Hepatocyte (in vitro differentiated cells): ENCODE measurements around the gene ASGR2. TPM values are rescaled to one million over a fixed set of nuclear protein-coding genes. Genes with fewer than 3 reads are reported as not detected.
"Not testable (repeated sequence)": the region's sequence is repeated elsewhere in the genome, so short reads cannot be mapped to it uniquely, and the experiment has no call there.

Source experiments
- DNase-seq: peaks from one replicate; pipeline ENCODE4 v3.0.0-alpha.2; 2016; ENCODE audit warnings: low spot score
- H2AFZ ChIP-seq: fragments of 200-600 bp; sonication (generic); 2 replicates; pipeline ENCODE4 v1.6.0; 2016; ENCODE audit warnings: antibody characterized with exemption, mild to moderate bottlenecking
- H3K27ac ChIP-seq: fragments of 200-600 bp; sonication (generic); 2 replicates; pipeline ENCODE4 v1.5.1; 2016; ENCODE audit warnings: mild to moderate bottlenecking
- H3K27me3 ChIP-seq: fragments of 200-600 bp; sonication (generic); 2 replicates; pipeline ENCODE4 v1.6.1; 2016
- H3K36me3 ChIP-seq: fragments of 200-600 bp; sonication (generic); replicated peaks from 2 replicates; pipeline ENCODE4 v1.5.1; 2016; ENCODE audit warnings: low read depth; ENCODE audit not compliant: insufficient read depth
- H3K4me1 ChIP-seq: fragments of 200-600 bp; sonication (generic); 2 replicates; pipeline ENCODE4 v1.5.1; 2016; ENCODE audit warnings: mild to moderate bottlenecking, moderate library complexity; ENCODE audit not compliant: insufficient read depth
- H3K4me2 ChIP-seq: fragments of 200-600 bp; sonication (generic); 2 replicates; pipeline ENCODE4 v1.6.0; 2016
- H3K4me3 ChIP-seq: fragments of 200-600 bp; sonication (generic); 2 replicates; pipeline ENCODE4 v1.5.1; 2016; ENCODE audit warnings: mild to moderate bottlenecking
- H3K79me2 ChIP-seq: fragments of 200-600 bp; sonication (generic); 2 replicates; pipeline ENCODE4 v1.6.0; 2017; ENCODE audit warnings: mild to moderate bottlenecking
- H3K9me2 ChIP-seq: fragments of 200-600 bp; sonication (generic); replicated peaks from 2 replicates; pipeline ENCODE4 v1.6.0; 2017; ENCODE audit warnings: mild to moderate bottlenecking; ENCODE audit not compliant: insufficient read depth
- H3K9me3 ChIP-seq: fragments of 200-600 bp; sonication (generic); 2 replicates; pipeline ENCODE4 v1.5.1; 2016; ENCODE audit warnings: low read depth, mild to moderate bottlenecking
- H4K20me1 ChIP-seq: fragments of 200-600 bp; sonication (generic); 2 replicates; pipeline ENCODE4 v1.6.0; 2016; ENCODE audit warnings: mild to moderate bottlenecking; ENCODE audit not compliant: insufficient read depth, poor library complexity, severe bottlenecking
- EZH2 ChIP-seq: fragments of 200-600 bp; sonication (generic); IDR thresholded peaks from 2 replicates; pipeline ENCODE4 v1.6.1; 2016; ENCODE audit warnings: antibody characterized with exemption, mild to moderate bottlenecking, borderline replicate concordance
- EZH2phosphoT487 ChIP-seq: fragments of 200-600 bp; sonication (generic); IDR thresholded peaks from one replicate; pipeline ENCODE4 v1.6.1; 2018; ENCODE audit warnings: antibody characterized with exemption, mild to moderate bottlenecking, low read depth, moderate library complexity; ENCODE audit not compliant: unreplicated experiment, severe bottlenecking
- WGBS: methylation state at CpG from one replicate; pipeline ENCODE4 v1.1.6; 2016; ENCODE audit warnings: low lambda C conversion rate; ENCODE audit errors: missing lambda C conversion rate; 5-methylcytosine and 5-hydroxymethylcytosine counted together
- polyA plus RNA-seq: library from polyadenylated mRNA; unstranded; fragments of >200 nt; fragmentation: Nextera tagmentation; extraction: Ambion mirVana; gene quantifications from 2 replicates; pipeline ENCODE4 v1.2.1, GENCODE V29; 2016
- total RNA-seq: library from RNA; depleted of rRNA; stranded (reverse); fragments of >200 nt; gene quantifications from 2 replicates; pipeline ENCODE4 v1.2.3, GENCODE V29; 2014
- TF ChIP-seq, protein P1 (sequence below): fragments of 200-600 bp; sonication (generic); IDR thresholded peaks from 2 replicates; pipeline ENCODE4 v1.5.1; 2016; ENCODE audit warnings: antibody characterized with exemption, mild to moderate bottlenecking; ENCODE audit not compliant: poor library complexity

Gene ASGR2
- total and polyA plus RNA-seq, 2 experiments from 2014 or later, result 65.5 to 90.6 TPM

DNA sequence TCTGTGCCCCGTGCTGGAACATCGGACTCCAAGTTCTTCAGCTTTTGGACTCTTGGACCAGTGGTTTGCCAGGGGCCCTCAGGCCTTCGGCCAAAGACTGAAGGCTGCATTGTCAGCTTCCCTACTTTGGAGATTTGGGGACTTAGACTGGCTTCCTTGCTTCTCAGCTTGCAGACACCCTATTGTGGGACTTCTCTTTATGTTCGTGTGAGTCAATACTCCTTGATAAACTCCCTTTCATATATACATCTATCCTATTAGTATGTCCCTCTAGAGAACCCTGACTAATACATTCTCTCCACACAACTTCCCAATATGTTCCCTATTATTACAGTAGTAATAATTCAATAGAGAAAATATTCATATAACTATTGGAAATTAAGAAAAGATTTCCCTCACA is 9.2 kb upstream of the ASGR2 start:
- H3K9me2 ChIP-seq, result no peaks in the 10 kb centered on the region
- H3K4me3 ChIP-seq, result no peak overlapping the region
- H4K20me1 ChIP-seq, result no peaks in the 10 kb centered on the region
- no peaks in the 10 kb centered on the region for H3K9me3 ChIP-seq
- H3K27ac ChIP-seq, result no peak overlapping the region
- no peaks in the 10 kb centered on the region for H3K4me1 ChIP-seq
- DNase-seq, result no peak
- H3K36me3 ChIP-seq, result no peaks in the 10 kb centered on the region
- WGBS, result 88% methylated on average over 4 of the region's 4 CpGs
- H2AFZ ChIP-seq, result no peak overlapping the region
- no peaks in the 10 kb centered on the region for H3K79me2 ChIP-seq
- no peaks in the 10 kb centered on the region for H3K27me3 ChIP-seq
- no peak overlapping the region for H3K4me2 ChIP-seq
- TF ChIP-seq EZH2 (no peak), EZH2phosphoT487 (no peak)
- TF ChIP-seq, protein P1, sequence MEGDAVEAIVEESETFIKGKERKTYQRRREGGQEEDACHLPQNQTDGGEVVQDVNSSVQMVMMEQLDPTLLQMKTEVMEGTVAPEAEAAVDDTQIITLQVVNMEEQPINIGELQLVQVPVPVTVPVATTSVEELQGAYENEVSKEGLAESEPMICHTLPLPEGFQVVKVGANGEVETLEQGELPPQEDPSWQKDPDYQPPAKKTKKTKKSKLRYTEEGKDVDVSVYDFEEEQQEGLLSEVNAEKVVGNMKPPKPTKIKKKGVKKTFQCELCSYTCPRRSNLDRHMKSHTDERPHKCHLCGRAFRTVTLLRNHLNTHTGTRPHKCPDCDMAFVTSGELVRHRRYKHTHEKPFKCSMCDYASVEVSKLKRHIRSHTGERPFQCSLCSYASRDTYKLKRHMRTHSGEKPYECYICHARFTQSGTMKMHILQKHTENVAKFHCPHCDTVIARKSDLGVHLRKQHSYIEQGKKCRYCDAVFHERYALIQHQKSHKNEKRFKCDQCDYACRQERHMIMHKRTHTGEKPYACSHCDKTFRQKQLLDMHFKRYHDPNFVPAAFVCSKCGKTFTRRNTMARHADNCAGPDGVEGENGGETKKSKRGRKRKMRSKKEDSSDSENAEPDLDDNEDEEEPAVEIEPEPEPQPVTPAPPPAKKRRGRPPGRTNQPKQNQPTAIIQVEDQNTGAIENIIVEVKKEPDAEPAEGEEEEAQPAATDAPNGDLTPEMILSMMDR, result no peak

DNA sequence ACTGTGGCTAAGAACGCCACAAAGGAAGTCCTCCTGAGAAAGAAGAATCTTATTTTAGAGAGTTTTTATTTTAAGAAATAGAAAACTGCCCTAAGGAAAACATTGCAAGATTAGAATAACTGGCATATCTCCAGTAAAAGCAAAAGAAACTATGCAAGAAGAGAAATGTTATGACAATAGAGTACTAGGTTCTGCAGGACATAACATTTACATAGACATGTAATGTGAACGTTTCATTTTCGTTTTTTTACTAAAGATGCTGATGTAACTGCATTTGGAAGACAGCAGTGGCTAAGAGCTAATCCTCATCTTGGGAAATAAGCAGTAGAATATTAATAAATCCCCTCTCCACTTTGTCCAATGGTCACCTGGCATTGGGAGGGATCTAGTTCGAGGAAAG is 7.8 kb upstream of the ASGR2 start:
- H4K20me1 ChIP-seq, result no peaks in the 10 kb centered on the region
- H3K4me3 ChIP-seq, result no peak overlapping the region
- TF ChIP-seq, protein P1, result no peak
- no peak for TF ChIP-seq EZH2
- no peak for TF ChIP-seq EZH2phosphoT487
- no peak for DNase-seq
- H3K9me3 ChIP-seq, result no peaks in the 10 kb centered on the region
- H3K9me2 ChIP-seq, result no peaks in the 10 kb centered on the region
- 85% methylated on average over 4 of the region's 4 CpGs for WGBS
- H3K36me3 ChIP-seq, result no peaks in the 10 kb centered on the region
- no peak overlapping the region for H2AFZ ChIP-seq
- no peak overlapping the region for H3K4me2 ChIP-seq
- H3K4me1 ChIP-seq, result no peaks in the 10 kb centered on the region
- H3K27me3 ChIP-seq, result no peaks in the 10 kb centered on the region
- H3K27ac ChIP-seq, result no peak overlapping the region
- H3K79me2 ChIP-seq, result no peaks in the 10 kb centered on the region

DNA sequence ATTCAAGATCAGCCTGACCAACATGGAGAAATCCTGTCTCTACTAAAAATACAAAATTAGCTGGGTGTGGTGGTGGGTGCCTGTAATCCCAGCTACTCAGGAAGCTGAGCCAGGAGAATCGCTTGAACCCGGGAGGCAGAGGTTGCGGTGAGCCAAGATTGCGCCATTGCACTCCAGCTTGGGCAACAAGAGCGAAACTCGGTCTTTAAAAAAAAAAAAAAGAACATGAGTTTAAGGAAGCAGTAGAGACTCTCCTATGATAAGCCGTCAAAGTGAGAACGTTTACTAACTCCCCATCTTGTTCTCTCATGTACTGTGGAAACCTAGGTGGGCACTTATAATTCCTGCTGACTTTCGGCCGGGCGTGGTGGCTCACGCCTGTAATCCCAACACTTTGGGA is 6.0 kb upstream of the ASGR2 start:
- H3K27me3 ChIP-seq, H4K20me1 ChIP-seq, H3K4me2 ChIP-seq, DNase-seq, H3K27ac ChIP-seq, H3K4me3 ChIP-seq, H3K36me3 ChIP-seq, H3K9me3 ChIP-seq, H2AFZ ChIP-seq, H3K4me1 ChIP-seq, H3K9me2 ChIP-seq, H3K79me2 ChIP-seq: not testable (repeated sequence)
- 91% methylated on average over 12 of the region's 12 CpGs for WGBS

DNA sequence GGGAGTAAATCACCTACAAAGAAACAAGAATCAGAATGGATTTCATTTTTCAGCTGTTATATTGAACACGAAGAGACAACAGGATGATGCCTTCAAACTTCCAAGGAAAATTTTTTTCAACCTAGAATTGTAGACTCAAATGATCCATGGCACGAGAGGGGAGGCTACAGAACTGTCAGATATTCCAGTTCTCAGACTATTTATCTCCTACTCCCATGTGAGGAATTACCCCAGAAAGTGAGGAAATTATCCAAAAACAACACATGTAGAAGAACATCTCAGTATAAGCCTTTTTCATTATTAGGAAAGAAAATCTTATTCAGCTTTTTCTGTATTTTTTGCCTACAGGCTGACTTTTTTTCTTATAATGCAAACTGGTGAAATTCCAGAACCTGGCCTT is 5.5 kb upstream of the ASGR2 start:
- DNase-seq, result no peak
- Histone ChIP-seq H3K27ac (no peak overlapping the region), H3K27me3 (no peaks in the 10 kb centered on the region), H3K4me3 (no peak overlapping the region), H3K9me3 (no peaks in the 10 kb centered on the region), H3K36me3 (no peaks in the 10 kb centered on the region), H2AFZ (no peak overlapping the region), H3K4me2 (no peak overlapping the region), H3K9me2 (no peaks in the 10 kb centered on the region), H3K79me2 (no peaks in the 10 kb centered on the region), H4K20me1 (no peaks in the 10 kb centered on the region), H3K4me1 (peaks cover 2% of the 10 kb centered on the region)
- 79% methylated on average over 2 of the region's 2 CpGs for WGBS
- TF ChIP-seq EZH2 (no peak), EZH2phosphoT487 (no peak)
- TF ChIP-seq, protein P1, result no peak
